HT1080 (cell line): ENCODE results near the gene PACSIN3. TPM values are rescaled to one million over a fixed set of nuclear protein-coding genes. Genes with fewer than 3 reads are reported as not detected.

ENCODE experiments used
- small RNA-seq: library from RNA; depleted of rRNA; stranded (forward); fragments of <200 nt; gene quantifications from one replicate; pipeline ENCODE3, GENCODE V24; 2014
- total RNA-seq: library from RNA; depleted of rRNA; stranded (reverse); fragments of >200 nt; shearing (Covaris generic); gene quantifications from 2 replicates; pipeline ENCODE4 v1.2.3, GENCODE V29; 2014; rRNA removed

Gene PACSIN3
- total RNA-seq, 1 experiment from 2014 or later, result 57.4 TPM

Small RNA genes lying within 50 kb of the gene (small RNA-seq; reads per million reads assigned to genes)
- not detected for gene MIR6745

Other genes with a start within 250 kb of the PACSIN3 start
- gene CSTPP1, start 249.7 kb downstream of the PACSIN3 start, total RNA-seq, result 10.0 and 16.2 TPM in 2 replicates
- gene ARFGAP2, start 9.6 kb downstream of the PACSIN3 start, total RNA-seq, result 66.5 and 78.6 TPM in 2 replicates
- gene DDB2, start 28.5 kb upstream of the PACSIN3 start, total RNA-seq, result 122 and 126 TPM in 2 replicates
- 23.4 and 28.9 TPM in 2 replicates for gene ACP2, start 62.4 kb upstream of the PACSIN3 start, total RNA-seq
- gene NR1H3, start 71.6 kb upstream of the PACSIN3 start, total RNA-seq, result 9.7 and 13.4 TPM in 2 replicates
- 17.0 and 19.2 TPM in 2 replicates for gene MADD, start 83.7 kb upstream of the PACSIN3 start, total RNA-seq
- gene MYBPC3, start 166.3 kb upstream of the PACSIN3 start, total RNA-seq, result not detected in 2 replicates
- not detected in 2 replicates for gene SPI1, start 192.1 kb upstream of the PACSIN3 start, total RNA-seq
- 51.9 and 69.9 TPM in 2 replicates for gene SLC39A13, start 222.2 kb upstream of the PACSIN3 start, total RNA-seq
- 222 and 245 TPM in 2 replicates for gene PSMC3, start 240.0 kb upstream of the PACSIN3 start, total RNA-seq